ENCODE measurements around the gene MSLN. TPM values are rescaled to one million over a fixed set of nuclear protein-coding genes. Genes with fewer than 3 reads are reported as not detected.
A peak's percentile ranks its signal among the peaks of the same experiment; 100 is the strongest.

MSLN gene
- total and polyA plus RNA-seq, 2 of the 13 experiments (the other 11 are each of a cell fraction or from before 2014, with no cell fraction given), result 2.0 to 2.3 TPM

DNA sequence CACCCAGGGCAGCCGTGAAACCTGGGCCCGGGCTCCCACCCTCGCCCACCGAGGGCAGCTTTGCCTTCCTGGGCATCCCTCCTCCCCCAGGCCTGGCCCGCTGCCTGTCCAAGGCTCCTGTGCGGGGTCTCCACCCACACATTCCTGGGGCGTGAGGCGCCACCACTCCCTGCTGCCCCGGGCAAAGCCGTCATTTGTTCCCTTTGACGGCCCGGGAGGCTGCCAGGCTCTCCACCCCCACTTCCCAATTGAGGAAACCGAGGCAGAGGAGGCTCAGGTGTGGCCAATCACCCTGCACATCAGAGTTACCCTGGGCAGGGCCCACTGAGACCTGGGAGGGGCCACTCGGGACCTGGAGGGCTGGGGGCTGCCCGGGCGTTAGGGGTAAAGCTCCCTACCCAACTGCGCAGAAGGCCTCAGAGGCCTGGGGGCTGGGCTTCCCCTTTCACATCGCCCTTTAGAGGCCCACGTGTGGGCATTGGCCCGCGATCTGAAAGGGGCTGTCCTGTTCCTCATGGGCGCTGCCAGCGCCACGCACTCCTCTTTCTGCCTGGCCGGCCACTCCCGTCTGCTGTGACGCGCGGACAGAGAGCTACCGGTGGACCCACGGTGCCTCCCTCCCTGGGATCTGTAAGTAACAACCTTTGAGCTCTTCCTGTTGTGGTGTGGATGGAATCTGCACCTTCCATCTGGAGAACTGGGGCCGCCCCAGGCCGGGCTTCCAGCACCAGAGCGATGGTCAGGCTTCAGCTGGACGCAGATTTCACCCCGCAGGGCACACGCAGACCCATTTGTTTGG lies at the start of gene MSLN (continued):
- TF ChIP-seq, protein P1, sequence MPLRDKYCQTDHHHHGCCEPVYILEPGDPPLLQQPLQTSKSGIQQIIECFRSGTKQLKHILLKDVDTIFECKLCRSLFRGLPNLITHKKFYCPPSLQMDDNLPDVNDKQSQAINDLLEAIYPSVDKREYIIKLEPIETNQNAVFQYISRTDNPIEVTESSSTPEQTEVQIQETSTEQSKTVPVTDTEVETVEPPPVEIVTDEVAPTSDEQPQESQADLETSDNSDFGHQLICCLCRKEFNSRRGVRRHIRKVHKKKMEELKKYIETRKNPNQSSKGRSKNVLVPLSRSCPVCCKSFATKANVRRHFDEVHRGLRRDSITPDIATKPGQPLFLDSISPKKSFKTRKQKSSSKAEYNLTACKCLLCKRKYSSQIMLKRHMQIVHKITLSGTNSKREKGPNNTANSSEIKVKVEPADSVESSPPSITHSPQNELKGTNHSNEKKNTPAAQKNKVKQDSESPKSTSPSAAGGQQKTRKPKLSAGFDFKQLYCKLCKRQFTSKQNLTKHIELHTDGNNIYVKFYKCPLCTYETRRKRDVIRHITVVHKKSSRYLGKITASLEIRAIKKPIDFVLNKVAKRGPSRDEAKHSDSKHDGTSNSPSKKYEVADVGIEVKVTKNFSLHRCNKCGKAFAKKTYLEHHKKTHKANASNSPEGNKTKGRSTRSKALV (CRISPR knock-in tag; IDR thresholded peaks at IDR 0.05), result peak; percentile 40; the same call in 1 of the 2 replicates
- no peak for TF ChIP-seq KDM5B (CRISPR knock-in tag; IDR thresholded peaks at IDR 0.05; ENCODE audit: borderline replicate concordance)
- no peak for TF ChIP-seq SMYD3 (CRISPR knock-in tag; IDR thresholded peaks at IDR 0.05)
- TF ChIP-seq, protein P2, sequence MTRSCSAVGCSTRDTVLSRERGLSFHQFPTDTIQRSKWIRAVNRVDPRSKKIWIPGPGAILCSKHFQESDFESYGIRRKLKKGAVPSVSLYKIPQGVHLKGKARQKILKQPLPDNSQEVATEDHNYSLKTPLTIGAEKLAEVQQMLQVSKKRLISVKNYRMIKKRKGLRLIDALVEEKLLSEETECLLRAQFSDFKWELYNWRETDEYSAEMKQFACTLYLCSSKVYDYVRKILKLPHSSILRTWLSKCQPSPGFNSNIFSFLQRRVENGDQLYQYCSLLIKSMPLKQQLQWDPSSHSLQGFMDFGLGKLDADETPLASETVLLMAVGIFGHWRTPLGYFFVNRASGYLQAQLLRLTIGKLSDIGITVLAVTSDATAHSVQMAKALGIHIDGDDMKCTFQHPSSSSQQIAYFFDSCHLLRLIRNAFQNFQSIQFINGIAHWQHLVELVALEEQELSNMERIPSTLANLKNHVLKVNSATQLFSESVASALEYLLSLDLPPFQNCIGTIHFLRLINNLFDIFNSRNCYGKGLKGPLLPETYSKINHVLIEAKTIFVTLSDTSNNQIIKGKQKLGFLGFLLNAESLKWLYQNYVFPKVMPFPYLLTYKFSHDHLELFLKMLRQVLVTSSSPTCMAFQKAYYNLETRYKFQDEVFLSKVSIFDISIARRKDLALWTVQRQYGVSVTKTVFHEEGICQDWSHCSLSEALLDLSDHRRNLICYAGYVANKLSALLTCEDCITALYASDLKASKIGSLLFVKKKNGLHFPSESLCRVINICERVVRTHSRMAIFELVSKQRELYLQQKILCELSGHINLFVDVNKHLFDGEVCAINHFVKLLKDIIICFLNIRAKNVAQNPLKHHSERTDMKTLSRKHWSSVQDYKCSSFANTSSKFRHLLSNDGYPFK (CRISPR knock-in tag; IDR thresholded peaks at IDR 0.05; ENCODE audit: borderline replicate concordance), result peak; percentile 53
- no peak for TF ChIP-seq FOXP1 (IDR thresholded peaks at IDR 0.05)
- no peak for TF ChIP-seq FOXP1 (CRISPR knock-in tag; IDR thresholded peaks at IDR 0.05)
- TF ChIP-seq, protein P3, sequence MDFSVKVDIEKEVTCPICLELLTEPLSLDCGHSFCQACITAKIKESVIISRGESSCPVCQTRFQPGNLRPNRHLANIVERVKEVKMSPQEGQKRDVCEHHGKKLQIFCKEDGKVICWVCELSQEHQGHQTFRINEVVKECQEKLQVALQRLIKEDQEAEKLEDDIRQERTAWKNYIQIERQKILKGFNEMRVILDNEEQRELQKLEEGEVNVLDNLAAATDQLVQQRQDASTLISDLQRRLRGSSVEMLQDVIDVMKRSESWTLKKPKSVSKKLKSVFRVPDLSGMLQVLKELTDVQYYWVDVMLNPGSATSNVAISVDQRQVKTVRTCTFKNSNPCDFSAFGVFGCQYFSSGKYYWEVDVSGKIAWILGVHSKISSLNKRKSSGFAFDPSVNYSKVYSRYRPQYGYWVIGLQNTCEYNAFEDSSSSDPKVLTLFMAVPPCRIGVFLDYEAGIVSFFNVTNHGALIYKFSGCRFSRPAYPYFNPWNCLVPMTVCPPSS (IDR thresholded peaks at IDR 0.05), result no peak
- TF ChIP-seq CCDC6 (CRISPR knock-in tag; IDR thresholded peaks at IDR 0.05), result no peak
- no peak for TF ChIP-seq FOXK1 (CRISPR knock-in tag; IDR thresholded peaks at IDR 0.05; ENCODE audit: borderline replicate concordance, low read depth)
- no peak for TF ChIP-seq ZSCAN22 (CRISPR knock-in tag; IDR thresholded peaks at IDR 0.05)
- TF ChIP-seq ZNF703 (CRISPR knock-in tag; IDR thresholded peaks at IDR 0.05; ENCODE audit: borderline replicate concordance), result no peak
- TF ChIP-seq CEBPG (CRISPR knock-in tag; IDR thresholded peaks at IDR 0.05), result no peak
- TF ChIP-seq TEAD2 (CRISPR knock-in tag; IDR thresholded peaks at IDR 0.05), result no peak
- TF ChIP-seq, protein P4, sequence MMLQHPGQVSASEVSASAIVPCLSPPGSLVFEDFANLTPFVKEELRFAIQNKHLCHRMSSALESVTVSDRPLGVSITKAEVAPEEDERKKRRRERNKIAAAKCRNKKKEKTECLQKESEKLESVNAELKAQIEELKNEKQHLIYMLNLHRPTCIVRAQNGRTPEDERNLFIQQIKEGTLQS (CRISPR knock-in tag; IDR thresholded peaks at IDR 0.05), result no peak
- peak; percentile 42; the same call in 1 of the 2 replicates for TF ChIP-seq MYC (CRISPR knock-in tag; IDR thresholded peaks at IDR 0.05; ENCODE audit: borderline replicate concordance)
- TF ChIP-seq ZFX (CRISPR knock-in tag; IDR thresholded peaks at IDR 0.05; ENCODE audit: low read depth), result peak; percentile 63; the same call in 1 of the 2 replicates
- no peak for TF ChIP-seq ADNP (CRISPR knock-in tag; IDR thresholded peaks at IDR 0.05)
- TF ChIP-seq ONECUT2 (CRISPR knock-in tag; IDR thresholded peaks at IDR 0.05), result no peak
- TF ChIP-seq, protein P5, sequence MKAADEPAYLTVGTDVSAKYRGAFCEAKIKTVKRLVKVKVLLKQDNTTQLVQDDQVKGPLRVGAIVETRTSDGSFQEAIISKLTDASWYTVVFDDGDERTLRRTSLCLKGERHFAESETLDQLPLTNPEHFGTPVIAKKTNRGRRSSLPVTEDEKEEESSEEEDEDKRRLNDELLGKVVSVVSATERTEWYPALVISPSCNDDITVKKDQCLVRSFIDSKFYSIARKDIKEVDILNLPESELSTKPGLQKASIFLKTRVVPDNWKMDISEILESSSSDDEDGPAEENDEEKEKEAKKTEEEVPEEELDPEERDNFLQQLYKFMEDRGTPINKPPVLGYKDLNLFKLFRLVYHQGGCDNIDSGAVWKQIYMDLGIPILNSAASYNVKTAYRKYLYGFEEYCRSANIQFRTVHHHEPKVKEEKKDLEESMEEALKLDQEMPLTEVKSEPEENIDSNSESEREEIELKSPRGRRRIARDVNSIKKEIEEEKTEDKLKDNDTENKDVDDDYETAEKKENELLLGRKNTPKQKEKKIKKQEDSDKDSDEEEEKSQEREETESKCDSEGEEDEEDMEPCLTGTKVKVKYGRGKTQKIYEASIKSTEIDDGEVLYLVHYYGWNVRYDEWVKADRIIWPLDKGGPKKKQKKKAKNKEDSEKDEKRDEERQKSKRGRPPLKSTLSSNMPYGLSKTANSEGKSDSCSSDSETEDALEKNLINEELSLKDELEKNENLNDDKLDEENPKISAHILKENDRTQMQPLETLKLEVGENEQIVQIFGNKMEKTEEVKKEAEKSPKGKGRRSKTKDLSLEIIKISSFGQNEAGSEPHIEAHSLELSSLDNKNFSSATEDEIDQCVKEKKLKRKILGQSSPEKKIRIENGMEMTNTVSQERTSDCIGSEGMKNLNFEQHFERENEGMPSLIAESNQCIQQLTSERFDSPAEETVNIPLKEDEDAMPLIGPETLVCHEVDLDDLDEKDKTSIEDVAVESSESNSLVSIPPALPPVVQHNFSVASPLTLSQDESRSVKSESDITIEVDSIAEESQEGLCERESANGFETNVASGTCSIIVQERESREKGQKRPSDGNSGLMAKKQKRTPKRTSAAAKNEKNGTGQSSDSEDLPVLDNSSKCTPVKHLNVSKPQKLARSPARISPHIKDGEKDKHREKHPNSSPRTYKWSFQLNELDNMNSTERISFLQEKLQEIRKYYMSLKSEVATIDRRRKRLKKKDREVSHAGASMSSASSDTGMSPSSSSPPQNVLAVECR (CRISPR knock-in tag; IDR thresholded peaks at IDR 0.05; ENCODE audit: borderline replicate concordance), result peak; percentile 44; the same call in 1 of the 2 replicates

Data from HepG2 (cell line).